Cardiac fibroblast (primary cell): Measurements from ENCODE around the gene TBC1D5.

Source experiments
- DNase-seq, 2 donors: peaks; one replicate each; pipeline versions ENCODE4 v3.0.0 to v3.0.0-alpha.2; 2010; ENCODE audit warnings: low read depth in 2 of 2
- H3K4me3 ChIP-seq, 2 donors: replicated peaks in 1 of 2; 1 replicate in 1 of 2; 2 replicates in 1 of 2; pipeline ENCODE4 v1.5.1; 2011; ENCODE audit warnings: low read depth in 2 of 2, low read length in 2 of 2, mild to moderate bottlenecking in 2 of 2, moderate library complexity in 1 of 2
- CTCF ChIP-seq: IDR thresholded peaks from one replicate; pipeline ENCODE4 v1.5.1; 2011; ENCODE audit warnings: low read depth, mild to moderate bottlenecking, low read length, inconsistent platforms

TBC1D5 gene

GRCh38 chr3:17176757-17177156, 565.7 kb downstream of the TBC1D5 start:
- H3K4me3 ChIP-seq, result no peak overlapping the region
- DNase-seq, result no peak
- TF ChIP-seq CTCF, result no peak

GRCh38 chr3:17175187-17175807, 567.1 kb downstream of the TBC1D5 start:
- TF ChIP-seq CTCF, result no peak
- DNase-seq, result peak; percentile 91 to 92

GRCh38 chr3:17166369-17166768, 576.1 kb downstream of the TBC1D5 start:
- DNase-seq, result no peak
- no peak overlapping the region for H3K4me3 ChIP-seq
- TF ChIP-seq CTCF, result no peak

More at GRCh38 chr3:17175187-17175807, 567.1 kb downstream of the TBC1D5 start:
- H3K4me3 ChIP-seq, result no peak overlapping the region

GRCh38 chr3:17162116-17162515, 580.3 kb downstream of the TBC1D5 start:
- no peak for TF ChIP-seq CTCF

GRCh38 chr3:17160597-17160996, 581.8 kb downstream of the TBC1D5 start:
- no peak overlapping the region for H3K4me3 ChIP-seq
- DNase-seq, result no peak
- TF ChIP-seq CTCF, result no peak

More at GRCh38 chr3:17162116-17162515, 580.3 kb downstream of the TBC1D5 start:
- DNase-seq, result no peak
- no peak overlapping the region for H3K4me3 ChIP-seq

GRCh38 chr3:17158941-17159682, 583.3 kb downstream of the TBC1D5 start:
- no peak overlapping the region for H3K4me3 ChIP-seq
- DNase-seq, result no peak
- TF ChIP-seq CTCF, result no peak
